H7 (cell line): Measurements from ENCODE around the gene DAAM1. TPM values are rescaled to one million over a fixed set of nuclear protein-coding genes. Genes with fewer than 3 reads are reported as not detected.

Experiments
- DNase-seq: peaks from one replicate; pipeline ENCODE4 v3.0.0; 2012
- H3K27me3 ChIP-seq: 2 replicates; pipeline ENCODE4 v1.6.0; 2011; ENCODE audit warnings: mild to moderate bottlenecking, low read length; ENCODE audit not compliant: control insufficient read depth, insufficient read depth
- H3K36me3 ChIP-seq: replicated peaks from 2 replicates; pipeline ENCODE4 v1.5.1; 2011; ENCODE audit warnings: low read length; ENCODE audit not compliant: control insufficient read depth, insufficient read depth
- H3K4me3 ChIP-seq: 2 replicates; pipeline ENCODE4 v1.5.1; 2011; ENCODE audit warnings: low read depth, mild to moderate bottlenecking, control low read depth, low read length, moderate library complexity; ENCODE audit not compliant: insufficient read depth
- total RNA-seq: library from RNA; depleted of rRNA; stranded (reverse); fragments of >200 nt; shearing (Covaris generic); gene quantifications from 2 replicates; pipeline ENCODE4 v1.2.3, GENCODE V29; 2014

The DAAM1 gene
- total RNA-seq, 1 experiment from 2014 or later, result 11.4 TPM

- peak; percentile 49 for DNase-seq
- Histone ChIP-seq H3K4me3 (no peak overlapping the region), H3K36me3 (peaks cover 1% of the 10 kb centered on the region; the same call in 1 of the 2 replicates), H3K27me3 (no peaks in the 10 kb centered on the region)
Measured at GRCh38 chr14:59358102-59358501, 169.6 kb downstream of the DAAM1 start.

GRCh38 chr14:59358784-59359183, 170.3 kb downstream of the DAAM1 start:
- Histone ChIP-seq H3K4me3 (no peak overlapping the region), H3K36me3 (peaks cover 1% of the 10 kb centered on the region; the same call in 1 of the 2 replicates)
- no peak for DNase-seq

GRCh38 chr14:59359431-59360124, 171.1 kb downstream of the DAAM1 start:
- peaks cover 1% of the 10 kb centered on the region; the same call in 1 of the 2 replicates for H3K36me3 ChIP-seq
- H3K27me3 ChIP-seq, result no peaks in the 10 kb centered on the region
- DNase-seq, result no peak
- no peak overlapping the region for H3K4me3 ChIP-seq

More at GRCh38 chr14:59358784-59359183, 170.3 kb downstream of the DAAM1 start:
- no peaks in the 10 kb centered on the region for H3K27me3 ChIP-seq

- Histone ChIP-seq H3K4me3 (no peak overlapping the region), H3K36me3 (peaks cover 1% of the 10 kb centered on the region; the same call in 1 of the 2 replicates), H3K27me3 (no peaks in the 10 kb centered on the region)
- DNase-seq, result no peak
Measured at GRCh38 chr14:59360233-59360632, 171.8 kb downstream of the DAAM1 start.

- DNase-seq, result no peak
- Histone ChIP-seq H3K27me3 (no peaks in the 10 kb centered on the region), H3K4me3 (no peak overlapping the region), H3K36me3 (peaks cover 1% of the 10 kb centered on the region; the same call in 1 of the 2 replicates)
Measured at GRCh38 chr14:59360923-59361794, 172.7 kb downstream of the DAAM1 start.

- no peaks in the 10 kb centered on the region for H3K27me3 ChIP-seq
- DNase-seq, result no peak
- H3K4me3 ChIP-seq, result no peak overlapping the region
- no peaks in the 10 kb centered on the region; the same call in 1 of the 2 replicates for H3K36me3 ChIP-seq
Measured at GRCh38 chr14:59362513-59362912, 174.0 kb downstream of the DAAM1 start.

- DNase-seq, result no peak
- H3K27me3 ChIP-seq, result no peaks in the 10 kb centered on the region
- H3K36me3 ChIP-seq, result no peaks in the 10 kb centered on the region; the same call in 1 of the 2 replicates
- no peak overlapping the region for H3K4me3 ChIP-seq
Measured at GRCh38 chr14:59363531-59364226, 175.2 kb downstream of the DAAM1 start.

- Histone ChIP-seq H3K27me3 (no peaks in the 10 kb centered on the region), H3K36me3 (no peaks in the 10 kb centered on the region), H3K4me3 (no peak overlapping the region)
- no peak for DNase-seq
Measured at GRCh38 chr14:59370158-59370742, 181.8 kb downstream of the DAAM1 start.

GRCh38 chr14:59371771-59372170, 183.3 kb downstream of the DAAM1 start:
- DNase-seq, result no peak
- Histone ChIP-seq H3K27me3 (no peaks in the 10 kb centered on the region), H3K36me3 (no peaks in the 10 kb centered on the region), H3K4me3 (no peak overlapping the region)

- no peak for DNase-seq
- Histone ChIP-seq H3K4me3 (no peak overlapping the region), H3K36me3 (no peaks in the 10 kb centered on the region), H3K27me3 (no peaks in the 10 kb centered on the region)
Measured at GRCh38 chr14:59374048-59374447, 185.6 kb downstream of the DAAM1 start.

GRCh38 chr14:59376686-59377085, 188.2 kb downstream of the DAAM1 start:
- no peaks in the 10 kb centered on the region for H3K27me3 ChIP-seq

GRCh38 chr14:59377491-59377890, 189.0 kb downstream of the DAAM1 start:
- Histone ChIP-seq H3K27me3 (no peaks in the 10 kb centered on the region), H3K4me3 (no peak overlapping the region), H3K36me3 (no peaks in the 10 kb centered on the region)
- no peak for DNase-seq

More at GRCh38 chr14:59376686-59377085, 188.2 kb downstream of the DAAM1 start:
- no peaks in the 10 kb centered on the region for H3K36me3 ChIP-seq
- DNase-seq, result no peak
- H3K4me3 ChIP-seq, result no peak overlapping the region

- DNase-seq, result no peak
- no peaks in the 10 kb centered on the region for H3K27me3 ChIP-seq
- no peak overlapping the region for H3K4me3 ChIP-seq
- H3K36me3 ChIP-seq, result no peaks in the 10 kb centered on the region
Measured at GRCh38 chr14:59377991-59378601, 189.6 kb downstream of the DAAM1 start.

- H3K4me3 ChIP-seq, result no peak overlapping the region
- H3K27me3 ChIP-seq, result no peaks in the 10 kb centered on the region
- H3K36me3 ChIP-seq, result no peaks in the 10 kb centered on the region
- no peak for DNase-seq
Measured at GRCh38 chr14:59389936-59390335, 201.5 kb downstream of the DAAM1 start.
